Effector memory CD4-positive, alpha-beta T cell (primary cell): Measurements from ENCODE around the gene C9orf50.

Source experiments
- DNase-seq, 3 donors: peaks; one replicate each; pipeline ENCODE4 v3.0.0-alpha.2; 2020
- H3K27ac ChIP-seq: 2 replicates; pipeline ENCODE4 v1.7.0; 2013; ENCODE audit warnings: mild to moderate bottlenecking, low read length, moderate library complexity; ENCODE audit not compliant: insufficient read depth, poor library complexity, severe bottlenecking
- H3K27me3 ChIP-seq: replicated peaks from 2 replicates; pipeline ENCODE4 v1.7.0; 2013; ENCODE audit warnings: mild to moderate bottlenecking, low read length; ENCODE audit not compliant: insufficient read depth, control insufficient read depth, poor library complexity, severe bottlenecking
- H3K36me3 ChIP-seq: 2 replicates; pipeline ENCODE4 v1.7.0; 2013; ENCODE audit warnings: mild to moderate bottlenecking, low read length, moderate library complexity; ENCODE audit not compliant: control insufficient read depth, insufficient read depth
- H3K4me1 ChIP-seq: 2 replicates; pipeline ENCODE4 v1.7.0; 2013; ENCODE audit warnings: low read length, mild to moderate bottlenecking; ENCODE audit not compliant: control insufficient read depth, insufficient read depth, poor library complexity, severe bottlenecking
- H3K4me3 ChIP-seq: 2 replicates; pipeline ENCODE4 v1.7.0; 2013; ENCODE audit warnings: low read length, low read depth, mild to moderate bottlenecking; ENCODE audit not compliant: insufficient read depth, poor library complexity, severe bottlenecking
- H3K9me3 ChIP-seq: 2 replicates; pipeline ENCODE4 v1.7.0; 2013; ENCODE audit warnings: mild to moderate bottlenecking, low read length, moderate library complexity; ENCODE audit not compliant: control insufficient read depth

The C9orf50 gene

DNA sequence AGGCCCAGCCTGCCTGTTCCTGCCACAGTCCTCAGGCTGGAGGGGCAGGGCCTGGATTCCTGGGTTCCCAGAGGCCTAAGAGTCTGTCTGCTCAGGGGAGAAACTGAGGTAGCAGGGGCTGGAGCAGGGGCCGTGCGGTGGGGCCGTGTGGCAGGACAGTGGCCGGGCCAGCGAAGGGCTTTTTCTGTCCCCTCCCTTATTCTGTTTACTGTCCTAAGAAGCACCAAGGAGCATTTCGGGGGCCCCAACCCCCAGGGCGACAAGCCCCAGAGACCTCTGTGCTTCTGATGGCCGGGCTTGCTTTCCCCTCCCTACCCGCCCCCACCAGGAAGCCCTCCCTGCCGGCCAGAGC, 27.8 kb upstream of the C9orf50 start:
- Histone ChIP-seq H3K36me3 (no peaks in the 10 kb centered on the region), H3K4me1 (no peaks in the 10 kb centered on the region), H3K27me3 (no peaks in the 10 kb centered on the region), H3K27ac (no peak overlapping the region), H3K4me3 (no peak overlapping the region), H3K9me3 (no peaks in the 10 kb centered on the region)
- no peak for DNase-seq

DNA sequence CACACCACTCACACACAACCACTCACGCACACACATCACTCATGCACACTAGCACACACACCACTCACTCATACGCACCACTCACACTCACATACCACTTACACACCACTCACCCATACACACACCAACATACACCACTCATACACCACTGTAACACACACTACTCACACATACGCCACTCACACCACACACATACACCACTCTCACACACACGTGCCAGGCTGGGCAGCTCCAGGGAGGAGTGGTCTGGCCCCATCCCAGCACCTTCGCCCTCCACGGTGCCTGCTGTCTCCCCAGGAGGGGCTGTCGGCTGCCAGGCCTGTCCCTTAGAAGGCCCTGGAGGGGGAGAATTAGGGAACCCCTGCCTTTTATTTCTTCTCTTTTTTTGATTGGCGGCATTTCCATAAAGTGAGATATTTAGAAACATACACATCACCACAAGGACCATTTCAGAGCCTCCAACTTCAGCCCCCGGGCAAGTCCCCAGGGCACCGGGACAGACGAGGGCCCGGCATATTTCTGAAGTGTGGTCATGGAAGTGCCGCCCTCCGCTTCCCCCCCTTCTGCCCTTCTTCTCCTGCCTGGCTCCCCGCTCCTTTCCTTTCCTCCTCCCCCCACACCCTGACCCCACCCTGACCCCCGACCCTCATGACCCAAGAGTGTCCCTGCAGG, 27.3 kb upstream of the C9orf50 start:
- Histone ChIP-seq H3K4me3 (no peak overlapping the region), H3K27ac (no peak overlapping the region), H3K9me3 (no peaks in the 10 kb centered on the region), H3K4me1 (no peaks in the 10 kb centered on the region), H3K36me3 (no peaks in the 10 kb centered on the region), H3K27me3 (no peaks in the 10 kb centered on the region)
- DNase-seq: no peak

DNA sequence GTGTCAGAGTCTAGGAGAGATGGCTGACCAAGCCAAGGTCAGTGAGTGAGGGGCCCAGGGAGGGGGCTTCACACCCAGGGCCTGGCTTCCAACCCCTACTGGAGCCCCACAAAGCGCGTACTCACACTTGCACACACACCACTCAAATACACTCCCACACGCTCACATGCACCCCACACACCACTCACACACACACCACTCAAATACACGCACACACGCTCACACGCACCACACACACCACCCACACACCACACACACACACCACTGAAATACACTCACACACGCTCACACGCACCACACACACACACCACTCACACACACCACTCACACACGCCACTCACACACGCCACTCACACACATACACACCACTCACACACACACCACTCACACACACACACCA, 26.7 kb upstream of the C9orf50 start:
- no peaks in the 10 kb centered on the region for H3K36me3 ChIP-seq
- H3K4me3 ChIP-seq: no peak overlapping the region
- no peaks in the 10 kb centered on the region for H3K4me1 ChIP-seq
- DNase-seq: no peak
- no peak overlapping the region for H3K27ac ChIP-seq
- H3K27me3 ChIP-seq: no peaks in the 10 kb centered on the region
- no peaks in the 10 kb centered on the region for H3K9me3 ChIP-seq

GRCh38 chr9:129646654-129647053, 25.8 kb upstream of the C9orf50 start:
- no peak overlapping the region for H3K27ac ChIP-seq
- H3K36me3 ChIP-seq: no peaks in the 10 kb centered on the region
- H3K27me3 ChIP-seq: no peaks in the 10 kb centered on the region
- DNase-seq: no peak
- H3K9me3 ChIP-seq: no peaks in the 10 kb centered on the region
- no peak overlapping the region for H3K4me3 ChIP-seq
- no peaks in the 10 kb centered on the region for H3K4me1 ChIP-seq

- no peak for DNase-seq
- H3K4me1 ChIP-seq: peaks cover 2% of the 10 kb centered on the region
- no peak overlapping the region for H3K27ac ChIP-seq
- H3K4me3 ChIP-seq: no peak overlapping the region
- no peaks in the 10 kb centered on the region for H3K9me3 ChIP-seq
- H3K27me3 ChIP-seq: no peaks in the 10 kb centered on the region
- H3K36me3 ChIP-seq: no peaks in the 10 kb centered on the region
Observed at GRCh38 chr9:129646252-129646651, 25.4 kb upstream of the C9orf50 start.

DNA sequence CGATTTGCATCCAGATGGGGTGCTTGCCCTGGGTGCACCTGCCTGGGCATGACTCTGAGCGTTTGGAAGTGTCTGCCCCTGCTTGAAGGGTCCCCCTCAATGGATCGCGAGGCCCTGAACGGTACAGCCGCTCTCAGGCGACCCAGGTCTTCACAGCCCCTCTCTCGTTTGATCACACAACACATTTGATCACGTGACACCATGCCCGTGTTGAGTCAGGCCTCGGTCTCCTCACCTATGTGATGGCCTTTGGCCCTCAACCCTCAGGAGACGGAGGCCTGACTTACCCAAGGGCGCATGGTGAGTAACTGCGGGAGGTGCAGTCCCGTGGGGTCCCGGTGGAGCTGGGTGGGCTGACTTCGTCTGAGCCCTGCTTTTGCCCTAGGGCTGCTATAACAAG, 24.0 kb upstream of the C9orf50 start:
- Histone ChIP-seq H3K27me3 (no peaks in the 10 kb centered on the region), H3K4me1 (peaks cover 16% of the 10 kb centered on the region), H3K27ac (no peak overlapping the region), H3K36me3 (no peaks in the 10 kb centered on the region), H3K4me3 (no peak overlapping the region), H3K9me3 (no peaks in the 10 kb centered on the region)
- DNase-seq: no peak

DNA sequence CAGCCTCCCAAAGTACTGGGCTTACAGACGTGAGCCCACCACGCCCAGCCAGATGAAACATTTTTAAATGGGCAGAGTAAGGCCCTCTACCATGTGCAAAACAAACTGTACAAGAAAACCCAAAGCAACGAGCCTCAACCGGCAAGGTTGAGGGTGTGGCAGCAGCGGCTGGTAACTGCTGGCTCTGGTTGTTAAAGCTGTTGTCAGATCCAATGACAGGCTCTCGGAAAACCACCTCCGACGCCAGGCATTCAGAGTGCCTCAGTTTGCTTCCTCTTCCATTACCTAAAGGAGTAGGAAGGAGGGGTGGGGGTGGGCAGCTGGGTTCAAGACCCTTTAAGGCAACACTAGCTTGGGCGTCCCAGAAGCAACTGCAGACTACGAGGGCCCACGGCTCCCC, 23.5 kb upstream of the C9orf50 start:
- no peak overlapping the region for H3K4me3 ChIP-seq
- H3K27me3 ChIP-seq: no peaks in the 10 kb centered on the region
- H3K36me3 ChIP-seq: peaks cover 3% of the 10 kb centered on the region
- no peak overlapping the region for H3K27ac ChIP-seq
- H3K9me3 ChIP-seq: no peaks in the 10 kb centered on the region
- peaks cover 17% of the 10 kb centered on the region for H3K4me1 ChIP-seq
- DNase-seq: no peak

DNA sequence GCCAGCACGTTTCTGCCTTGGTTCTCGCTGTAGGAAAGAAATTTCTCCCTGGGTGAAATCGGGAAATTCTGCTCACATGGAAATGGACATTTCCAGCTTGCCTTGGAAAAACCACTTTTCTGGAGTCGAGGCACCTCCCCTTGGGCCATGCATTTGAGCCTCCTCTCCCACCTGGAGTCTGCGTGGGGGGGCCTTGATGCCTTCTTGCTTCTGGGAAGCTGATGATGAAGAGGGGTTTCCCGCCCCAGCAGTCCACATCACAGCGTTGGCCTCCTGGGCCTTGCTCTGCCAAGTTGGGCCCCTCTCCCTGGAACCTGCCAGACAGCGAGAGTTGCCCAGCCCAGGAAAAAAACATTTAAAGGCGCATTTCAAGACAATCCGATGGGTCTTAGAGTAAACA, 22.8 kb upstream of the C9orf50 start:
- Histone ChIP-seq H3K4me1 (peaks cover 17% of the 10 kb centered on the region), H3K27ac (no peak overlapping the region), H3K27me3 (no peaks in the 10 kb centered on the region), H3K36me3 (peaks cover 10% of the 10 kb centered on the region), H3K4me3 (no peak overlapping the region), H3K9me3 (no peaks in the 10 kb centered on the region)
- DNase-seq: no peak

GRCh38 chr9:129641750-129642585, 21.1 kb upstream of the C9orf50 start, which contains the start of gene ASB6:
TSS of gene ASB6 (minus strand) at chr9:129642151. CDS start at chr9:129641999, 152 bp downstream.
- Histone ChIP-seq H3K36me3 (peaks cover 27% of the 10 kb centered on the region), H3K27ac (peak within 1 kb of the TSS; percentile 80), H3K27me3 (no peaks in the 10 kb centered on the region), H3K4me1 (peaks cover 17% of the 10 kb centered on the region), H3K9me3 (no peaks in the 10 kb centered on the region), H3K4me3 (peak within 1 kb of the TSS; percentile 99)
- DNase-seq: peak; percentile 80 to 91 (median 87)
